SH-SY5Y (cell line): ENCODE results near the gene THSD4.

Experiments
- GATA2 ChIP-seq: IDR thresholded peaks from 2 replicates; pipeline ENCODE4 v1.6.1; 2011; ENCODE audit warnings: mild to moderate bottlenecking, low read depth, low read length
- GATA3 ChIP-seq: IDR thresholded peaks from 2 replicates; pipeline ENCODE4 v1.6.1; 2011; ENCODE audit warnings: low read depth, mild to moderate bottlenecking, low read length, moderate library complexity

Gene THSD4

GRCh38 chr15:71275566-71276335 lies 160.5 kb downstream of the THSD4 start:
- no peak for TF ChIP-seq GATA2
- TF ChIP-seq GATA3, result no peak

GRCh38 chr15:71276336-71276665 lies 161.0 kb downstream of the THSD4 start:
- TF ChIP-seq GATA3, result no peak
- no peak for TF ChIP-seq GATA2

GRCh38 chr15:71278989-71279756 lies 163.9 kb downstream of the THSD4 start:
- TF ChIP-seq GATA3, result no peak
- no peak for TF ChIP-seq GATA2

GRCh38 chr15:71279757-71280141 lies 164.5 kb downstream of the THSD4 start:
- TF ChIP-seq GATA2 (no peak), GATA3 (no peak)

- TF ChIP-seq GATA2 (no peak), GATA3 (no peak)
Observed at GRCh38 chr15:71280206-71280605, 164.9 kb downstream of the THSD4 start.

GRCh38 chr15:71281256-71281655 lies 166.0 kb downstream of the THSD4 start:
- TF ChIP-seq GATA3 (no peak), GATA2 (no peak)

- no peak for TF ChIP-seq GATA2
- TF ChIP-seq GATA3, result no peak
Observed at GRCh38 chr15:71282076-71282475, 166.8 kb downstream of the THSD4 start.

- TF ChIP-seq GATA2 (no peak), GATA3 (no peak)
Observed at GRCh38 chr15:71288348-71288955, 173.2 kb downstream of the THSD4 start.

GRCh38 chr15:71290002-71290401 lies 174.7 kb downstream of the THSD4 start:
- TF ChIP-seq GATA2 (no peak), GATA3 (no peak)

GRCh38 chr15:71290881-71291635 lies 175.8 kb downstream of the THSD4 start:
- no peak for TF ChIP-seq GATA2
- no peak for TF ChIP-seq GATA3

GRCh38 chr15:71291723-71292122 lies 176.5 kb downstream of the THSD4 start:
- TF ChIP-seq GATA3 (no peak), GATA2 (no peak)

- TF ChIP-seq GATA3, result no peak
- no peak for TF ChIP-seq GATA2
Observed at GRCh38 chr15:71293723-71294122, 178.5 kb downstream of the THSD4 start.

GRCh38 chr15:71294251-71294910 lies 179.1 kb downstream of the THSD4 start:
- TF ChIP-seq GATA3 (no peak), GATA2 (no peak)

- TF ChIP-seq GATA3, result no peak
- no peak for TF ChIP-seq GATA2
Observed at GRCh38 chr15:71294911-71295602, 179.8 kb downstream of the THSD4 start.
